ENCODE measurements around the gene PARD6G. TPM values are rescaled to one million over a fixed set of nuclear protein-coding genes. Genes with fewer than 3 reads are reported as not detected.

Gene PARD6G
- total RNA-seq, 2 donors from 2014 or later, result 12.3 to 18.7 TPM

Other genes with a start within 250 kb of the PARD6G start
- gene RBFA, start 213.1 kb downstream of the PARD6G start, total RNA-seq, result 10 to 100 TPM; 31.6 to 38.5 TPM
- 10 to 100 TPM; 17.5 to 36.0 TPM for gene ADNP2, start 138.3 kb downstream of the PARD6G start, total RNA-seq